Memory B cell (primary cell): ENCODE results near the gene RPL13A.
A peak's percentile ranks its signal among the peaks of the same experiment; 100 is the strongest.
"Not testable (repeated sequence)": the region's sequence is repeated elsewhere in the genome, so short reads cannot be mapped to it uniquely, and the experiment has no call there.

Experiments used
- ATAC-seq: fragments of 150-1000 bp; cut with Tn5 transposase; 2 replicates; pipeline ENCODE4 v1.10.0; 2021; ENCODE audit warnings: low read depth, mild to moderate bottlenecking, moderate library complexity
- DNase-seq, 2 donors: peaks; one replicate each; pipeline ENCODE4 v3.0.0; 2022; ENCODE audit warnings: low spot score in 2 of 2
- H3K27ac Mint-ChIP-seq: one replicate; pipeline ENCODE4 v1.8.0; 2022; ENCODE audit warnings: mild to moderate bottlenecking, moderate library complexity, mixed read lengths
- H3K27me3 Mint-ChIP-seq: one replicate; pipeline ENCODE4 v1.8.0; 2022; ENCODE audit warnings: mixed read lengths
- H3K36me3 Mint-ChIP-seq: one replicate; pipeline ENCODE4 v1.8.0; 2022; ENCODE audit warnings: mild to moderate bottlenecking, mixed read lengths
- H3K4me1 Mint-ChIP-seq: one replicate; pipeline ENCODE4 v1.8.0; 2022; ENCODE audit warnings: mixed read lengths
- H3K4me3 Mint-ChIP-seq: one replicate; pipeline ENCODE4 v1.8.0; 2022; ENCODE audit warnings: mild to moderate bottlenecking, moderate library complexity, mixed read lengths
- H3K9me3 Mint-ChIP-seq: one replicate; pipeline ENCODE4 v1.8.0; 2022; ENCODE audit warnings: mixed read lengths

Gene RPL13A

GRCh38 chr19:49468199-49468598 lies 19.2 kb upstream of the RPL13A start:
- peaks cover 15% of the 10 kb centered on the region for H3K4me1 Mint-ChIP-seq
- H3K36me3 Mint-ChIP-seq = peaks cover 15% of the 10 kb centered on the region
- no peak overlapping the region for H3K4me3 Mint-ChIP-seq

GRCh38 chr19:49468746-49469447 lies 18.5 kb upstream of the RPL13A start:
- peaks cover 15% of the 10 kb centered on the region for H3K4me1 Mint-ChIP-seq
- peak; percentile 80 to 93 for DNase-seq
- H3K4me3 Mint-ChIP-seq = peak overlapping the region; percentile 89
- H3K36me3 Mint-ChIP-seq = peaks cover 15% of the 10 kb centered on the region
- H3K27ac Mint-ChIP-seq = peak overlapping the region; percentile 100
- H3K9me3 Mint-ChIP-seq = peaks cover 3% of the 10 kb centered on the region
- ATAC-seq = peak; percentile 81
- no peaks in the 10 kb centered on the region for H3K27me3 Mint-ChIP-seq

More at GRCh38 chr19:49468199-49468598, 19.2 kb upstream of the RPL13A start:
- H3K27ac Mint-ChIP-seq = peak overlapping the region; percentile 100
- DNase-seq (no peak), ATAC-seq (no peak)
- no peaks in the 10 kb centered on the region for H3K27me3 Mint-ChIP-seq
- peaks cover 3% of the 10 kb centered on the region for H3K9me3 Mint-ChIP-seq

GRCh38 chr19:49469828-49470614 lies 17.4 kb upstream of the RPL13A start:
- Mint-ChIP-seq H3K4me3 (peak overlapping the region; percentile 47), H3K27ac (peak overlapping the region; percentile 100), H3K9me3 (peaks cover 3% of the 10 kb centered on the region), H3K36me3 (peaks cover 8% of the 10 kb centered on the region), H3K4me1 (peaks cover 25% of the 10 kb centered on the region), H3K27me3 (no peaks in the 10 kb centered on the region)
- DNase-seq (peak; percentile 79 to 82), ATAC-seq (peak; percentile 50)

- no peaks in the 10 kb centered on the region for H3K27me3 Mint-ChIP-seq
- peaks cover 29% of the 10 kb centered on the region for H3K4me1 Mint-ChIP-seq
- peak overlapping the region; percentile 100 for H3K27ac Mint-ChIP-seq
- ATAC-seq (no peak), DNase-seq (no peak)
- H3K9me3 Mint-ChIP-seq = peaks cover 3% of the 10 kb centered on the region
- peaks cover 6% of the 10 kb centered on the region for H3K36me3 Mint-ChIP-seq
- peak overlapping the region; percentile 11 for H3K4me3 Mint-ChIP-seq
Observed at GRCh38 chr19:49470615-49470978, 16.8 kb upstream of the RPL13A start.

- no peaks in the 10 kb centered on the region for H3K27me3 Mint-ChIP-seq
- no peak overlapping the region for H3K4me3 Mint-ChIP-seq
- H3K27ac Mint-ChIP-seq = peak overlapping the region; percentile 94
- ATAC-seq (no peak), DNase-seq (no peak)
- H3K4me1 Mint-ChIP-seq = peaks cover 36% of the 10 kb centered on the region
- peaks cover 3% of the 10 kb centered on the region for H3K9me3 Mint-ChIP-seq
- H3K36me3 Mint-ChIP-seq = peaks cover 3% of the 10 kb centered on the region
Observed at GRCh38 chr19:49472936-49473335, 14.5 kb upstream of the RPL13A start.

- Mint-ChIP-seq H3K4me3 (peak overlapping the region; percentile 97), H3K27ac (peak overlapping the region; percentile 94), H3K4me1 (peaks cover 36% of the 10 kb centered on the region)
- H3K36me3 Mint-ChIP-seq, H3K27me3 Mint-ChIP-seq, DNase-seq, H3K9me3 Mint-ChIP-seq, ATAC-seq: not testable (repeated sequence)
Observed at GRCh38 chr19:49473501-49473867, 13.9 kb upstream of the RPL13A start.

GRCh38 chr19:49473868-49474541 lies 13.4 kb upstream of the RPL13A start, which contains the start of gene FLT3LG:
TSS of gene FLT3LG (plus strand) at chr19:49474215. CDS start at chr19:49474640, 425 bp downstream.
- Mint-ChIP-seq H3K27me3 (no peaks in the 10 kb centered on the region), H3K4me3 (peak within 1 kb of the TSS; percentile 97), H3K4me1 (peaks cover 32% of the 10 kb centered on the region), H3K9me3 (no peaks in the 10 kb centered on the region), H3K27ac (peak within 1 kb of the TSS; percentile 94), H3K36me3 (no peaks in the 10 kb centered on the region)
- ATAC-seq (peak; percentile 49), DNase-seq (peak; percentile 92 to 95)

GRCh38 chr19:49474542-49474924 lies 12.9 kb upstream of the RPL13A start:
- no peaks in the 10 kb centered on the region for H3K36me3 Mint-ChIP-seq
- no peaks in the 10 kb centered on the region for H3K9me3 Mint-ChIP-seq
- no peaks in the 10 kb centered on the region for H3K27me3 Mint-ChIP-seq
- H3K4me1 Mint-ChIP-seq = peaks cover 32% of the 10 kb centered on the region
- peak overlapping the region; percentile 97 for H3K4me3 Mint-ChIP-seq
- ATAC-seq (no peak), DNase-seq (no peak)
- peak overlapping the region; percentile 94 for H3K27ac Mint-ChIP-seq

- Mint-ChIP-seq H3K36me3 (no peaks in the 10 kb centered on the region), H3K4me3 (peak overlapping the region; percentile 97), H3K27ac (peak overlapping the region; percentile 94), H3K4me1 (peaks cover 27% of the 10 kb centered on the region), H3K9me3 (no peaks in the 10 kb centered on the region), H3K27me3 (no peaks in the 10 kb centered on the region)
- ATAC-seq (no peak), DNase-seq (no peak)
Observed at GRCh38 chr19:49475191-49475917, 12.1 kb upstream of the RPL13A start.

- Mint-ChIP-seq H3K36me3 (no peaks in the 10 kb centered on the region), H3K27me3 (no peaks in the 10 kb centered on the region), H3K27ac (peak overlapping the region; percentile 94), H3K4me1 (peaks cover 25% of the 10 kb centered on the region), H3K4me3 (peak overlapping the region; percentile 59), H3K9me3 (no peaks in the 10 kb centered on the region)
- DNase-seq = no peak
- no peak for ATAC-seq
Observed at GRCh38 chr19:49475995-49476880, 11.2 kb upstream of the RPL13A start.

- no peaks in the 10 kb centered on the region for H3K9me3 Mint-ChIP-seq
- no peak overlapping the region for H3K27ac Mint-ChIP-seq
- no peak for ATAC-seq
- H3K27me3 Mint-ChIP-seq = no peaks in the 10 kb centered on the region
- H3K36me3 Mint-ChIP-seq = no peaks in the 10 kb centered on the region
- H3K4me3 Mint-ChIP-seq = no peak overlapping the region
- no peak for DNase-seq
- H3K4me1 Mint-ChIP-seq = peaks cover 10% of the 10 kb centered on the region
Observed at GRCh38 chr19:49479975-49480628, 7.3 kb upstream of the RPL13A start.

GRCh38 chr19:49481020-49481683 lies 6.3 kb upstream of the RPL13A start:
- Mint-ChIP-seq H3K4me1 (peaks cover 2% of the 10 kb centered on the region), H3K4me3 (no peak overlapping the region), H3K36me3 (no peaks in the 10 kb centered on the region), H3K9me3 (no peaks in the 10 kb centered on the region), H3K27ac (no peak overlapping the region), H3K27me3 (no peaks in the 10 kb centered on the region)
- DNase-seq (no peak), ATAC-seq (no peak)
